ENCODE measurements around the gene NDUFS7.
A peak's percentile ranks its signal among the peaks of the same experiment; 100 is the strongest.

Gene NDUFS7

GRCh38 chr19:1400281-1401137 is 16.8 kb downstream of the NDUFS7 start:
- DNase-seq (ENCODE audit: low spot score): peak; percentile 94

DNA sequence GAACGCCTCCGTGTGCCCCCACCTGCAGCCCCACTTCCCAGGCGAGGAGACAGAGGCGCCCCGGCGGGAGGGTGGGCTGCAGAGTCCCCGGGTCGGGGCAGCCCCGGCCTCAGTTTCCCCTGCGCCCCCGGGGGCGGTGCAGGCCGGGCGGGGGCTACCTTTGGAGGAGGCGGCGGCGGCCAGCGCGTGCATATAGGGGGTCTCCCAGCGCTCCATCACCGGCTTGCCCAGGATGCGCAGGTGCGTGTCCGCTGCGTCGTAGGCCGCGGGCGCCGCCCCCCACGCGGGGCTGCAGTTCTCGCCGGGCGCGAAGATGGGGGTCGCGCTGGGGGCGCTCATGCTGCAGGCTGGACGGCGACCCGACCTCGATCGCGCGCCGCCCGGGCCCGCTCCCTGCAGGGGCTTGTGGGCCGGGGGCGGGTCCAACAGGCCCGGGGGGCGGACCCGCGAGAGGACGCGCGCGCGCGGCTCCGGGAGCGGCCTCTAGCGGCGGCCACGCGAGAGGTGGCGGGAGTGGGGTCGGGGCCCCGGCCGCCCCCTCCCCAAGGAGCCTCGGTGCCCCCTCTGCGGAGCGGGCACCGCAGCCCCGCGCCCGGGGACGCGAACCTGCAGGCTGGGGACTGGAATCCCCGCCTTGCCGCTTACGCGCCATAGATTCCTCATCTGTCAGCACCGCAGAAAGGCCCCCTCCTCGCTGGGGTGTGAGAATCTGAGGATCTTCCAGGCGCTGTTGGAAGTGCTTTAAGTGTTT is 17.6 kb downstream of the NDUFS7 start, which contains the start of gene GAMT:
TSS of gene GAMT (minus strand) at position 405 of the 751 bp plus-strand sequence. CDS start at position 339, 66 bp downstream.
- DNase-seq (ENCODE audit: low spot score): peak; percentile 90

GRCh38 chr19:1401889-1402217 is 18.1 kb downstream of the NDUFS7 start:
- DNase-seq (ENCODE audit: low spot score): no peak

GRCh38 chr19:1402411-1403070 is 18.8 kb downstream of the NDUFS7 start:
- DNase-seq (ENCODE audit: low spot score): no peak

GRCh38 chr19:1406774-1407527 is 23.2 kb downstream of the NDUFS7 start:
- peak; percentile 97 for DNase-seq (ENCODE audit: low spot score)

DNA sequence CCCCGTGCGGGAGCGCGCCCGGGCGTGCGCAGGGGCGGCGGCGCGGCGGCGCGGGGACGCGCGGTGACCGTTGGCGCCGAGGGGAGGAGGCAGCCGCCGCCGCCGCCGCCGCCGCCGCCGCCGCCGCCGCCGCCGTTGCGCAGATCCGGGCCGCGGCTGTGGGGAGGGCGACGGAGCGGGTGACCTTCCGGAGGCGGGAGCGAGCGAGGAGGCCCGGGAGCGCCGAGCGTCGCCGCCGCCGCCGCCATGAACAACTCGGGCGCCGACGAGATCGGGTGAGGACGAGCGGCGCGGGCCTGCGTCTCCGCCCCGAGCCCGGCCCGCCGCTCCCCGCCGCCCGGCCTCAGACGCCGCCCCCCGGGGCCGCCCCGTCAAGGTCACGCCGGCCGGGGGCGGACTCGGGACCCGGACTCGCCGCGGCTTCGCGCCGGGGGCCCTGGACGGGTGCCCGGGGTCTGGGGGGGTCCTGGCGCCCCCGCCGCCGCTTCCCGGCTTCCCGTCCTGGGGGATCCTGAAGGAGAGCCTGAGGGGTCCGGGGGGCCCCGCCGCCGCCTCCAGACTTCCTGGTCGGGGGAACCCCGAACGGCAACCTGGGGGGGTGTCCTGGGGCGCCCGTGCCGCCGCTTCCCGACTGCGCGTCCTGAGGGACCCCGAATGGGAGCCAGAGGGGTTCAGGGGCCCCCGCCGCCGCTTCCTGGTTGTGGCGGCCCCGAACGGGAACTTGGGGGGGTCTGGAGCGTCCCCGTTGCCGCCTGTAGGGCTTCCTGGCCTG is 24.0 kb downstream of the NDUFS7 start, which contains the start of gene DAZAP1:
TSS of gene DAZAP1 (plus strand) at position 59 of the 772 bp plus-strand sequence. CDS start at position 247, 188 bp downstream.
- DNase-seq (ENCODE audit: low spot score): peak; percentile 64

- DNase-seq (ENCODE audit: low spot score): peak; percentile 68
These were observed 24.8 kb downstream of the NDUFS7 start for GRCh38 chr19:1408300-1409203.

- no peak for DNase-seq (ENCODE audit: low spot score)
These were observed 25.7 kb downstream of the NDUFS7 start for GRCh38 chr19:1409204-1410005.

DNA sequence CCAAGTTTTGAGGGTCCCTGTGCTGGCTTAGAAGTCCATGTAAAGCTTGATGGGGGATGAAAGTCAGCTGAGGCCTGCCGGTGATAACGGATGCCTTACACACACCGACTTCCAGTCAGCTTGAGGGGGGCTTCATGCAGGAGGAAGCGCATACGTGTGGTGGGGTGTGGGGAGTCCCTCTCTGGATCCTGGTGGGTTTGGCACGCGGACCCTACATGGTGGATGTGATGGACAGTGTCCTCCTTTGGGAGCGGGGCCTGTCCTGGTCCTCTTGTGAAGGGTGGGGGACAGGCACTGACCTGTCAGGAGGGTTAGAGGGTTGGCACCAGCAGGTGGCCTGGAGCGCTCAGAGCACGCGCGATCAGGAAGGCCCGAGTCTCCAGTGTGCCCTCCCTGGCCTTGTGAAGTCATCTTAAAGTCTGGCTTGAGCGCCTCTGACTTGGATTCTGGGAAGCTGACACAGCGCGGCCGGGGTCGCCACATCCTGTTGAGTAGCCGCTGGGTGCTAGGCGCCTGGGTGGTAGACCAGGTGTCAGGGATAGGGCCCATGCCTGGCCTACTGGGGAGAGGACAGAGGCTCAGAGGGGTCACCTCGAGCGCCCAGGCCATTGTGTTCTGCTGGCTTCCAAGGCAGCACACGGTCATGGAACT is 26.6 kb downstream of the NDUFS7 start:
- DNase-seq (ENCODE audit: low spot score): no peak

DNA sequence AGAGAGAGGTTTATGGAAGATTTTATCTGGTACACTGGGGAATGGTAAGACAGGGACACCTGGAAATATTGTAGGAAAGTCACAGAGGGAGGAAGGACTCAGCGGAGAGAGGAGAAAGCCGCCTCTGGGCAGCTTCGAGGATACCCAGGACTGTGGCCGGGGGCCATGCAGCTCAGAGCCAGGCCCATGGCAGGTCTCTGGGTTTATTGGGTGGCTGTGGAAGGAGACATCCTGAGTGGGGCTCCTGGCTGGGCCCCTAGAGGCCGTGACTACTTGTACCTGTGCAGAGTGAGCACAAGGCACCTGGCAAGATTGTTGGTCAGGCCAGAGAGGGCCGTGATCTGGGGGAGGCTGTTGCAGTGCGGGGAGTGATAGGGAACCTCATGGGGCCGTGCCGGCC is 27.1 kb downstream of the NDUFS7 start:
- DNase-seq (ENCODE audit: low spot score): no peak

- no peak for DNase-seq (ENCODE audit: low spot score)
These were observed 27.8 kb downstream of the NDUFS7 start for GRCh38 chr19:1411255-1412191.

DNA sequence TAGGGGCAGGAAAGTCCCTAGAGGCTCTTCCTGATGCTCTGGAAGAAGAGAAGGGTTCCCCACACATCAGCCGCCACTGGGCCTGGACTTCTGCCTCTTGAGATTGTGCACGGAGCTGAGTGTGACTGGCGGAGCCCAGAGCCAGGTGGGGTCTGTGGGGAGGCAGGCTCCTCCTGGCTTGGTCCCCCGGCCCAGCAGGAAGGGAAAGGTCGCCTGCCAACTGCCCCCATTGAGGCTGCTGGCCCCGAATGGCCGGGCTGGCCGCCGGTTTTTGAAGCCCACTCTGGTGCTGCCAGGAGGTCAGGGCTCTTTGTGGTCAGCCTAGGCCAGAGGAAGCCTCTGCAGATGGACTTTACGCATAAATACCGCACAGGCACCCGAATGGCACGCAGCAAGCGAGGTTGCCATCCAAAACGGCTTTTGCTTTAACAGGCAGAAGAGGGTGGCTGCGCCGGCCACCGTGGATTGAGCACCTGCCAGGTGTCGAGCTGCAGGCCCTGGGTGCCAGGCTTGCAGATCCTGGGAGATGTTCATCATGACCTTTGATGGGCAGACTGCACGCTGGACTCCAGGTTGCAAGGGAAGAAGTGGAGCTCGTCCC is 28.7 kb downstream of the NDUFS7 start:
- no peak for DNase-seq (ENCODE audit: low spot score)

DNA sequence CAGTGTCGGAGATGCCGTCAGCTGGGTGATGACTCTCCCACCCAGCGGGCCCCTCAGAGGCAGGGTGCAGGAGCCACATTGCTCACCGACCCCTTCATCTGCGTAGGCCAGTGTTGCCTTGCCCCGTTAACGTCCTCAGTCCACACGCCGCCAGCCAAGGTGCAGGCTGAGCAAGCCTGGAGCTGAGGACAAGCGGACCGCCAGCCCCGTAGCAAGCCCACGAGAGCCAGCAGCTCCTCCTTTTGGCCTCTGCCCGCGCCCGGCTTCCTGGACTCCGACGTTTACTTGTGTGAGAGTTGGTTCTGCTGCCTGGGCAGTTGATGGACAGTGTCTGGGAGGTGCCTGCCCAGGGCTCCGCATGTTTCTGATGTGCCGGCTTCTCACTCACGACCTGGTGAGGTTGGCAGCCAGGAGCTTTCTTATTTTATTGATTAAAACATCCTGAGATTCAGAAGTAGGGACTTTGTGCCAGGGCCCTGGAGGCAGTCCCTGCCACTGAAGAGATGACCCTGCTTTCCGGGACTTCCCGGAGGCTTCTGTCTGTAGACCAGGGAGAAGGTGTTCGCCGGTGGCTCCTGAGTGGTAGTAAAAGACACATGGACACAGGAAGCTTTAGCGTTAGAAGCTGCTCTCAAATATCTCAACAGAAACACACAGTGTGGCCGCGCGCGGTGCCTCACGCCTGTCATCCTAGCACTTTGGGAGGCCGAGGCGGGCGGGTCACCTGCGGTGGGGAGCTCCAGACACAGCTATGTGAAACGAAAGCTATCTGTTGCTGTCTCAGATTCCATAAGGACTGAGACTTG is 29.5 kb downstream of the NDUFS7 start:
- DNase-seq (ENCODE audit: low spot score): no peak

- no peak for DNase-seq (ENCODE audit: low spot score)
These were observed 32.5 kb downstream of the NDUFS7 start for GRCh38 chr19:1416014-1416841.

GRCh38 chr19:1417145-1417544 is 33.4 kb downstream of the NDUFS7 start:
- no peak for DNase-seq (ENCODE audit: low spot score)
